Fibroblast of villous mesenchyme (primary cell): ENCODE measurements around the gene RIPK4. TPM values are rescaled to one million over a fixed set of nuclear protein-coding genes. Genes with fewer than 3 reads are reported as not detected.
"Not testable (repeated sequence)": the region's sequence is repeated elsewhere in the genome, so short reads cannot be mapped to it uniquely, and the experiment has no call there.

Experiments used
- DNase-seq: peaks from one replicate; pipeline ENCODE4 v3.0.0-alpha.2; 2010; ENCODE audit warnings: low read depth
- H3K4me3 ChIP-seq: 2 replicates; pipeline ENCODE4 v1.5.1; 2011; ENCODE audit warnings: low read depth, mild to moderate bottlenecking, low read length
- CTCF ChIP-seq: IDR thresholded peaks from 2 replicates; pipeline ENCODE4 v1.5.1; 2012; ENCODE audit warnings: low read depth, mild to moderate bottlenecking, low read length; ENCODE audit not compliant: insufficient read depth
- total RNA-seq: library from RNA; depleted of rRNA; stranded (reverse); fragments of >200 nt; gene quantifications from 2 replicates; pipeline ENCODE4 v1.2.3, GENCODE V29; 2012

RIPK4 gene
- total RNA-seq, 1 donor, result not detected

GRCh38 chr21:41717573-41718330 is 49.1 kb downstream of the RIPK4 start:
- H3K4me3 ChIP-seq, result no peak overlapping the region
- TF ChIP-seq CTCF, result no peak

GRCh38 chr21:41716751-41717150 is 50.1 kb downstream of the RIPK4 start:
- no peak overlapping the region for H3K4me3 ChIP-seq
- no peak for TF ChIP-seq CTCF
- DNase-seq, result no peak

More at GRCh38 chr21:41717573-41718330, 49.1 kb downstream of the RIPK4 start:
- no peak for DNase-seq

GRCh38 chr21:41715649-41716281 is 51.1 kb downstream of the RIPK4 start:
- DNase-seq, result no peak
- H3K4me3 ChIP-seq, result no peak overlapping the region
- TF ChIP-seq CTCF, result no peak

- H3K4me3 ChIP-seq, DNase-seq: not testable (repeated sequence)
These were observed 52.5 kb downstream of the RIPK4 start for GRCh38 chr21:41714299-41714865.

GRCh38 chr21:41713495-41714281 is 53.2 kb downstream of the RIPK4 start:
- no peak for TF ChIP-seq CTCF
- DNase-seq, result no peak
- H3K4me3 ChIP-seq, result no peak overlapping the region

- no peak overlapping the region for H3K4me3 ChIP-seq
- no peak for TF ChIP-seq CTCF
- DNase-seq, result no peak
These were observed 54.1 kb downstream of the RIPK4 start for GRCh38 chr21:41712730-41713129.

- DNase-seq, result no peak
- no peak for TF ChIP-seq CTCF
- H3K4me3 ChIP-seq, result no peak overlapping the region
These were observed 54.7 kb downstream of the RIPK4 start for GRCh38 chr21:41712201-41712600.
